OCI-LY1 (cell line): ENCODE measurements around the gene GLYAT.

Experiments
- H2AFZ ChIP-seq: fragments of 200-600 bp; sonication (generic), shearing (Covaris generic); 2 replicates; pipeline ENCODE4 v1.6.0; 2014; ENCODE audit warnings: antibody characterized with exemption, mild to moderate bottlenecking, low read length
- H3F3A ChIP-seq: fragments of 200-600 bp; sonication (generic), shearing (Covaris generic); 2 replicates; pipeline ENCODE4 v1.6.0; 2014; ENCODE audit warnings: mild to moderate bottlenecking, antibody characterized with exemption, low read length, moderate library complexity; ENCODE audit not compliant: insufficient read depth
- H3K27ac ChIP-seq: fragments of 200-600 bp; sonication (generic); 2 replicates; pipeline ENCODE4 v1.5.1; 2014; ENCODE audit warnings: low read length, mixed run types, mild to moderate bottlenecking, low read depth; ENCODE audit not compliant: poor library complexity, severe bottlenecking
- H3K27me3 ChIP-seq: fragments of 200-600 bp; sonication (generic); 2 replicates; pipeline ENCODE4 v1.6.0; 2014; ENCODE audit warnings: antibody characterized with exemption, mild to moderate bottlenecking, low read length, moderate library complexity; ENCODE audit not compliant: insufficient read depth
- H3K36me3 ChIP-seq: fragments of 200-600 bp; sonication (generic); 2 replicates; pipeline ENCODE4 v1.6.1; 2014; ENCODE audit warnings: mild to moderate bottlenecking, antibody characterized with exemption, low read length, moderate library complexity, mixed read lengths; ENCODE audit not compliant: insufficient read depth
- H3K4me1 ChIP-seq: fragments of 200-600 bp; sonication (generic); 2 replicates; pipeline ENCODE4 v1.5.1; 2014; ENCODE audit warnings: mild to moderate bottlenecking, low read length, moderate library complexity; ENCODE audit not compliant: insufficient read depth, severe bottlenecking
- H3K4me2 ChIP-seq: fragments of 200-600 bp; sonication (generic), shearing (Covaris generic); 2 replicates; pipeline ENCODE4 v1.6.1; 2014; ENCODE audit warnings: low read length
- H3K4me3 ChIP-seq: fragments of 200-600 bp; sonication (generic); 2 replicates; pipeline ENCODE4 v1.5.1; 2014; ENCODE audit warnings: low read length, low read depth, mild to moderate bottlenecking, mixed read lengths; ENCODE audit not compliant: poor library complexity, severe bottlenecking
- H3K79me2 ChIP-seq: fragments of 200-600 bp; shearing (Covaris generic); 2 replicates; pipeline ENCODE4 v1.6.1; 2016; ENCODE audit warnings: mixed run types, low read length, mixed read lengths; ENCODE audit not compliant: insufficient read depth
- H3K9ac ChIP-seq: fragments of 200-600 bp; sonication (generic), shearing (Covaris generic); 2 replicates; pipeline ENCODE4 v1.6.1; 2014; ENCODE audit warnings: mild to moderate bottlenecking, low read length, mixed read lengths
- H3K9me2 ChIP-seq: fragments of 200-600 bp; sonication (generic), shearing (Covaris generic); 2 replicates; pipeline ENCODE4 v1.6.1; 2014; ENCODE audit warnings: low read depth, mild to moderate bottlenecking, low read length, mixed read lengths
- H3K9me3 ChIP-seq: fragments of 200-600 bp; shearing (Covaris generic); 2 replicates; pipeline ENCODE4 v1.6.1; 2014; ENCODE audit warnings: low read length, mixed read lengths
- H4K20me1 ChIP-seq: fragments of 200-600 bp; sonication (generic), shearing (Covaris generic); 2 replicates; pipeline ENCODE4 v1.6.0; 2016; ENCODE audit warnings: mild to moderate bottlenecking, low read length; ENCODE audit not compliant: insufficient read depth
- CTCF ChIP-seq: fragments of 200-600 bp; sonication (generic), shearing (Covaris generic); IDR thresholded peaks from 2 replicates; pipeline ENCODE4 v1.5.1; 2017; ENCODE audit warnings: mild to moderate bottlenecking, antibody characterized with exemption, low read length, moderate library complexity, mixed read lengths
- EZH2 ChIP-seq: fragments of 200-600 bp; sonication (generic), shearing (Covaris generic); IDR thresholded peaks from 2 replicates; pipeline ENCODE4 v1.8.0; 2017; ENCODE audit warnings: borderline replicate concordance, mixed run types, mild to moderate bottlenecking, antibody characterized with exemption, low read length, moderate library complexity, mixed read lengths

Gene GLYAT

GRCh38 chr11:58719406-58720117 is 12.2 kb downstream of the GLYAT start:
- TF ChIP-seq CTCF (no peak), EZH2 (no peak)
- Histone ChIP-seq H3K9me2 (no peaks in the 10 kb centered on the region), H3K36me3 (no peaks in the 10 kb centered on the region), H3K9me3 (no peaks in the 10 kb centered on the region), H4K20me1 (no peaks in the 10 kb centered on the region), H3K79me2 (no peaks in the 10 kb centered on the region), H3K4me1 (no peaks in the 10 kb centered on the region), H3K9ac (no peak overlapping the region), H3F3A (no peaks in the 10 kb centered on the region), H3K4me3 (no peak overlapping the region), H3K27me3 (no peaks in the 10 kb centered on the region), H2AFZ (no peak overlapping the region), H3K27ac (no peak overlapping the region), H3K4me2 (no peak overlapping the region)

DNA sequence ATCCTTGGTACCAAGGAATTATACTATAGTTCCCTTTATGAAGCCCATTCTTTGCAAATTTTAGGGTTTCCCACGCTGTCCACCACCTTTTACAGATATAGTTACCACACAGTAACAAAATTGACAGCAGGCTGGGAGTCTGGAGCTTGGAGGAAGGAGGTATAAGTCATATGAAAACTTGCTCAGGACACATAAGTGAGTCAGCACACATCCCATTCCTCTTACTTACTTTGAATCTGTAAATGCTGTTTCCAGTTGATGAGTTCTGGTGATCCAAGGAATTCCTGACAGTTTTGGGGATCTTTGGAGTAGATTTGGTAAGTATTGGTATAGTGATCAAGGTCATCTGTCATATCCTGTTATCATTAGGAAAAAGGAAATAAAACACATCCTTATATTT is 19.2 kb downstream of the GLYAT start:
- Histone ChIP-seq H3K4me3 (no peak overlapping the region), H3K4me1 (no peaks in the 10 kb centered on the region), H3K9me2 (no peaks in the 10 kb centered on the region), H3K36me3 (no peaks in the 10 kb centered on the region), H3K79me2 (no peaks in the 10 kb centered on the region), H3K9me3 (no peaks in the 10 kb centered on the region), H4K20me1 (no peaks in the 10 kb centered on the region), H2AFZ (no peak overlapping the region), H3K27ac (no peak overlapping the region), H3F3A (no peaks in the 10 kb centered on the region), H3K9ac (no peak overlapping the region), H3K27me3 (no peaks in the 10 kb centered on the region), H3K4me2 (no peak overlapping the region)
- TF ChIP-seq EZH2 = no peak
- no peak for TF ChIP-seq CTCF

DNA sequence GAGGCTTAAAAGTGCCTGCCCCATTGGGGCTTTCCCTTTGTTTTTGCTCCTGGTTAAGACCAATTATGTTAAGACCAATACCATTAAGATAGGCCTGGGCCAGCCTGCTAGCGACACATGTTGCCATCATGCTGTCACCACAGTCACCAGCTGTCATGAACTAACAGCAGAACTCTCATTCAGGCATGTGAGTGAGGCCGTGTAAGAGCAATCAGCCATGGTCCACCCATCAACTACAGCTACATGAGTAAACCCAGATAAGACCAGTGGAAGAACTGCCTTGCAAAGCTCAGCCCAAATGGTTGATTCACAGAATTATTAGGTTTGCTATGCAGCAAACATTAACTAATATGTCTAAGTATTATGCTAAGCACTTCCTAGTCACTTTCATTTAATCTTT is 19.9 kb downstream of the GLYAT start:
- H3K4me3 ChIP-seq = no peak overlapping the region
- TF ChIP-seq EZH2 (no peak), CTCF (no peak)
- no peaks in the 10 kb centered on the region for H3K9me2 ChIP-seq
- H3K79me2 ChIP-seq = no peaks in the 10 kb centered on the region
- no peak overlapping the region for H3K9ac ChIP-seq
- H3F3A ChIP-seq = no peaks in the 10 kb centered on the region
- no peaks in the 10 kb centered on the region for H4K20me1 ChIP-seq
- H3K36me3 ChIP-seq = no peaks in the 10 kb centered on the region
- no peak overlapping the region for H2AFZ ChIP-seq
- no peaks in the 10 kb centered on the region for H3K9me3 ChIP-seq
- no peak overlapping the region for H3K27ac ChIP-seq
- no peaks in the 10 kb centered on the region for H3K27me3 ChIP-seq
- H3K4me2 ChIP-seq = no peak overlapping the region
- no peaks in the 10 kb centered on the region for H3K4me1 ChIP-seq
